Measurements from ENCODE around the gene MORN1. TPM values are rescaled to one million over a fixed set of nuclear protein-coding genes. Genes with fewer than 3 reads are reported as not detected.

The MORN1 gene
- total RNA-seq, 1 donor from 2014 or later: 24.3 TPM

GRCh38 chr1:2312160-2312514, 79.2 kb downstream of the MORN1 start:
- Mint-ChIP-seq H3K36me3 (peaks cover 14% of the 10 kb centered on the region), H3K4me3 (no peak overlapping the region), H3K27ac (peak overlapping the region; percentile 53), H3K4me1 (peaks cover 15% of the 10 kb centered on the region), H3K27me3 (ENCODE audit: low read depth) (no peaks in the 10 kb centered on the region), H3K9me3 (no peaks in the 10 kb centered on the region)
- DNase-seq (ENCODE audit: low spot score in 2 of 2, unreplicated experiment in 2 of 2): no peak
- TF ChIP-seq CTCF (IDR thresholded peaks at IDR 0.05; ENCODE audit: unreplicated experiment): no peak

GRCh38 chr1:2311184-2312032, 79.9 kb downstream of the MORN1 start:
- Mint-ChIP-seq H3K4me1 (peaks cover 11% of the 10 kb centered on the region), H3K9me3 (no peaks in the 10 kb centered on the region), H3K4me3 (no peak overlapping the region), H3K27ac (peak overlapping the region; percentile 75), H3K27me3 (ENCODE audit: low read depth) (no peaks in the 10 kb centered on the region), H3K36me3 (peaks cover 16% of the 10 kb centered on the region)
- TF ChIP-seq CTCF (IDR thresholded peaks at IDR 0.05; ENCODE audit: unreplicated experiment): peak; percentile 30
- DNase-seq (ENCODE audit: low spot score in 2 of 2, unreplicated experiment in 2 of 2): peak; percentile 55 to 71

GRCh38 chr1:2310332-2311183, 80.8 kb downstream of the MORN1 start:
- no peaks in the 10 kb centered on the region for H3K9me3 Mint-ChIP-seq
- peaks cover 19% of the 10 kb centered on the region for H3K36me3 Mint-ChIP-seq
- H3K4me1 Mint-ChIP-seq: peaks cover 4% of the 10 kb centered on the region
- H3K27ac Mint-ChIP-seq: peak overlapping the region; percentile 75
- H3K4me3 Mint-ChIP-seq: no peak overlapping the region
- no peak for DNase-seq (ENCODE audit: low spot score in 2 of 2, unreplicated experiment in 2 of 2)
- no peak for TF ChIP-seq CTCF (IDR thresholded peaks at IDR 0.05; ENCODE audit: unreplicated experiment)
- H3K27me3 Mint-ChIP-seq (ENCODE audit: low read depth): no peaks in the 10 kb centered on the region

- Mint-ChIP-seq H3K4me1 (peaks cover 2% of the 10 kb centered on the region), H3K27me3 (ENCODE audit: low read depth) (no peaks in the 10 kb centered on the region), H3K9me3 (no peaks in the 10 kb centered on the region), H3K27ac (peak overlapping the region; percentile 67), H3K36me3 (peaks cover 21% of the 10 kb centered on the region), H3K4me3 (no peak overlapping the region)
- no peak for TF ChIP-seq CTCF (IDR thresholded peaks at IDR 0.05; ENCODE audit: unreplicated experiment)
- no peak for DNase-seq (ENCODE audit: low spot score in 2 of 2, unreplicated experiment in 2 of 2)
Observed at GRCh38 chr1:2308844-2309243, 82.5 kb downstream of the MORN1 start.

GRCh38 chr1:2307972-2308371, 83.4 kb downstream of the MORN1 start:
- DNase-seq (ENCODE audit: low spot score in 2 of 2, unreplicated experiment in 2 of 2): no peak
- no peak for TF ChIP-seq CTCF (IDR thresholded peaks at IDR 0.05; ENCODE audit: unreplicated experiment)
- no peaks in the 10 kb centered on the region for H3K9me3 Mint-ChIP-seq
- H3K4me3 Mint-ChIP-seq: no peak overlapping the region
- H3K27ac Mint-ChIP-seq: peak overlapping the region; percentile 25
- H3K27me3 Mint-ChIP-seq (ENCODE audit: low read depth): no peaks in the 10 kb centered on the region
- H3K4me1 Mint-ChIP-seq: peaks cover 2% of the 10 kb centered on the region
- H3K36me3 Mint-ChIP-seq: peaks cover 21% of the 10 kb centered on the region

All from mesothelial cell of epicardium (in vitro differentiated cells).